Astrocyte (in vitro differentiated cells and primary cell): ENCODE data around the gene MAGI1. TPM values are rescaled to one million over a fixed set of nuclear protein-coding genes. Genes with fewer than 3 reads are reported as not detected.
A peak's percentile ranks its signal among the peaks of the same experiment; 100 is the strongest.

Experiments
- DNase-seq: peaks from one replicate; pipeline ENCODE4 v3.0.0-alpha.2; 2010; ENCODE audit warnings: low read depth
- FAIRE-seq: peaks from 2 replicates; lab custom pipeline; 2011; peaks lifted over from hg19 to GRCh38; lab: Jason Lieb, UNC
- H2AFZ ChIP-seq: 2 replicates; pipeline ENCODE4 v1.6.0; 2012; ENCODE audit warnings: low read depth, low read length, inconsistent platforms
- H3K27ac ChIP-seq: 2 replicates; pipeline ENCODE4 v1.5.1; 2011; ENCODE audit warnings: low read depth, low read length, inconsistent platforms
- H3K27me3 ChIP-seq: 2 replicates; pipeline ENCODE4 v1.6.0; 2011; ENCODE audit warnings: low read length, inconsistent platforms; ENCODE audit not compliant: insufficient read depth
- H3K36me3 ChIP-seq: 2 replicates; pipeline ENCODE4 v1.5.1; 2011; ENCODE audit warnings: low read length, inconsistent platforms; ENCODE audit not compliant: insufficient read depth
- H3K4me1 ChIP-seq: 2 replicates; pipeline ENCODE4 v1.5.1; 2011; ENCODE audit warnings: low read length, inconsistent platforms; ENCODE audit not compliant: insufficient read depth
- H3K4me2 ChIP-seq: 2 replicates; pipeline ENCODE4 v1.6.0; 2012; ENCODE audit warnings: low read length, inconsistent platforms
- H3K4me3 ChIP-seq: 2 replicates; pipeline ENCODE4 v1.5.1; 2011; ENCODE audit warnings: low read depth, mild to moderate bottlenecking, low read length, inconsistent platforms; ENCODE audit not compliant: insufficient read depth
- H3K79me2 ChIP-seq: 2 replicates; pipeline ENCODE4 v1.6.0; 2012; ENCODE audit warnings: mild to moderate bottlenecking, low read length, inconsistent platforms; ENCODE audit not compliant: insufficient read depth
- H3K9ac ChIP-seq: 2 replicates; pipeline ENCODE4 v1.6.0; 2012; ENCODE audit warnings: mild to moderate bottlenecking, low read length, inconsistent platforms
- H3K9me3 ChIP-seq: 2 replicates; pipeline ENCODE4 v1.5.1; 2012; ENCODE audit warnings: low read depth, mild to moderate bottlenecking, low read length, inconsistent platforms; ENCODE audit not compliant: insufficient read depth
- H4K20me1 ChIP-seq: 2 replicates; pipeline ENCODE4 v1.6.0; 2012; ENCODE audit warnings: low read length, inconsistent platforms; ENCODE audit not compliant: insufficient read depth
- H3K27ac Mint-ChIP-seq: one replicate; pipeline ENCODE4 v1.8.0; 2021; ENCODE audit warnings: mild to moderate bottlenecking, mixed read lengths; ENCODE audit not compliant: unreplicated experiment
- H3K27me3 Mint-ChIP-seq: one replicate; pipeline ENCODE4 v1.8.0; 2021; ENCODE audit warnings: low read depth, mixed read lengths; ENCODE audit not compliant: unreplicated experiment
- H3K36me3 Mint-ChIP-seq: one replicate; pipeline ENCODE4 v1.8.0; 2021; ENCODE audit warnings: low read depth, mixed read lengths; ENCODE audit not compliant: unreplicated experiment
- H3K4me1 Mint-ChIP-seq: one replicate; pipeline ENCODE4 v1.8.0; 2021; ENCODE audit warnings: low read depth, mixed read lengths; ENCODE audit not compliant: unreplicated experiment
- H3K4me3 Mint-ChIP-seq: one replicate; pipeline ENCODE4 v1.8.0; 2021; ENCODE audit warnings: mild to moderate bottlenecking, moderate library complexity, mixed read lengths; ENCODE audit not compliant: unreplicated experiment
- H3K9me3 Mint-ChIP-seq: one replicate; pipeline ENCODE4 v1.8.0; 2021; ENCODE audit warnings: mild to moderate bottlenecking, mixed read lengths; ENCODE audit not compliant: unreplicated experiment
- EZH2 ChIP-seq: IDR thresholded peaks from 2 replicates; pipeline ENCODE4 v1.6.1; 2012; ENCODE audit warnings: mild to moderate bottlenecking, low read length, inconsistent platforms; ENCODE audit not compliant: insufficient read depth
- total RNA-seq: library from RNA; stranded (reverse); gene quantifications from 2 replicates; pipeline ENCODE4 v1.2.1, GENCODE V29; 2021
- TF ChIP-seq, protein P1 (sequence below): IDR thresholded peaks from 2 replicates; pipeline ENCODE4 v1.5.1; 2011; ENCODE audit warnings: low read depth, mild to moderate bottlenecking, inconsistent platforms, low read length, moderate library complexity; ENCODE audit not compliant: insufficient read depth

Gene MAGI1
- total RNA-seq, 1 donor from 2014 or later = 31.8 TPM

GRCh38 chr3:65953881-65954733 is 84.6 kb downstream of the MAGI1 start:
- Histone ChIP-seq H4K20me1 (no peaks in the 10 kb centered on the region), H3K79me2 (peaks cover 10% of the 10 kb centered on the region), H3K4me2 (peak overlapping the region; percentile 69), H3K27ac (peak overlapping the region; percentile 58), H3K27me3 (no peaks in the 10 kb centered on the region), H3K4me3 (peak overlapping the region; percentile 8), H3K9me3 (no peaks in the 10 kb centered on the region), H3K4me1 (peaks cover 59% of the 10 kb centered on the region), H2AFZ (peak overlapping the region; percentile 50), H3K36me3 (no peaks in the 10 kb centered on the region), H3K9ac (peak overlapping the region; percentile 48)
- Mint-ChIP-seq H3K27me3 (no peaks in the 10 kb centered on the region), H3K36me3 (no peaks in the 10 kb centered on the region), H3K27ac (peak overlapping the region; percentile 27), H3K9me3 (no peaks in the 10 kb centered on the region), H3K4me1 (peaks cover 52% of the 10 kb centered on the region), H3K4me3 (no peak overlapping the region)
- DNase-seq (peak; percentile 38), FAIRE-seq (no peak)
- TF ChIP-seq, protein P1, sequence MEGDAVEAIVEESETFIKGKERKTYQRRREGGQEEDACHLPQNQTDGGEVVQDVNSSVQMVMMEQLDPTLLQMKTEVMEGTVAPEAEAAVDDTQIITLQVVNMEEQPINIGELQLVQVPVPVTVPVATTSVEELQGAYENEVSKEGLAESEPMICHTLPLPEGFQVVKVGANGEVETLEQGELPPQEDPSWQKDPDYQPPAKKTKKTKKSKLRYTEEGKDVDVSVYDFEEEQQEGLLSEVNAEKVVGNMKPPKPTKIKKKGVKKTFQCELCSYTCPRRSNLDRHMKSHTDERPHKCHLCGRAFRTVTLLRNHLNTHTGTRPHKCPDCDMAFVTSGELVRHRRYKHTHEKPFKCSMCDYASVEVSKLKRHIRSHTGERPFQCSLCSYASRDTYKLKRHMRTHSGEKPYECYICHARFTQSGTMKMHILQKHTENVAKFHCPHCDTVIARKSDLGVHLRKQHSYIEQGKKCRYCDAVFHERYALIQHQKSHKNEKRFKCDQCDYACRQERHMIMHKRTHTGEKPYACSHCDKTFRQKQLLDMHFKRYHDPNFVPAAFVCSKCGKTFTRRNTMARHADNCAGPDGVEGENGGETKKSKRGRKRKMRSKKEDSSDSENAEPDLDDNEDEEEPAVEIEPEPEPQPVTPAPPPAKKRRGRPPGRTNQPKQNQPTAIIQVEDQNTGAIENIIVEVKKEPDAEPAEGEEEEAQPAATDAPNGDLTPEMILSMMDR = no peak
- TF ChIP-seq EZH2 = no peak

DNA sequence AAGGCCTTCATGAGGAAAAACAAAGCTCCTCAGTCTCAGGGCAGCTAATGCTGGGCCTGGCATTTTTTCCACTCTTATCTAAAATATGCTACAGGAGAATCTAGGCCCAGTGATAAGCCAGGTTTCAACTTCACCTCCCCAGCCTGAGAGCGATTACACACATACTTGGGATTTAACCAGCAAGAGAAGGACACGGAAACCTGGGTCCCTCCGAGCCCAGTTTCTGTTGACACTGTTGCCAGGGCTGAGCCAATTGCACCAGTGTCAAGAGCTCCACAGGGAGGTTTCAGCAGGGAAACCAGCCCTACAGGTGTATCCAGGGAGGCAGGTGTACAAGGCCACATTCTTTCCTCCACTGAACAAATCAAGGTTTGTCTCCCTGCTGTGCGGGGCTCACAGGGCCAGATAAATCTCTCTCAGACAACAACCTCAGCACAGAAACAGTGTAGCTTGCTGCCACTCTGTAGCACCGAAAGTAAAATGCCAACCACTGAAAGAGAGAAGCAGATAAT is 85.4 kb downstream of the MAGI1 start:
- Histone ChIP-seq H3K9ac (peak overlapping the region; percentile 48), H3K27ac (peak overlapping the region; percentile 58), H4K20me1 (no peaks in the 10 kb centered on the region), H2AFZ (no peak overlapping the region), H3K36me3 (no peaks in the 10 kb centered on the region), H3K4me3 (peak overlapping the region; percentile 8), H3K9me3 (no peaks in the 10 kb centered on the region), H3K27me3 (no peaks in the 10 kb centered on the region), H3K79me2 (peaks cover 10% of the 10 kb centered on the region), H3K4me2 (peak overlapping the region; percentile 69), H3K4me1 (peaks cover 59% of the 10 kb centered on the region)
- peaks cover 53% of the 10 kb centered on the region for H3K4me1 Mint-ChIP-seq
- no peak overlapping the region for H3K27ac Mint-ChIP-seq
- no peak for FAIRE-seq
- peak; percentile 78 for DNase-seq
- H3K27me3 Mint-ChIP-seq = no peaks in the 10 kb centered on the region
- no peaks in the 10 kb centered on the region for H3K9me3 Mint-ChIP-seq
- TF ChIP-seq, protein P1 = no peak
- TF ChIP-seq EZH2 = no peak
- no peaks in the 10 kb centered on the region for H3K36me3 Mint-ChIP-seq
- H3K4me3 Mint-ChIP-seq = no peak overlapping the region
